GM23248 (cell line): ENCODE measurements around the gene NDST4.

Experiments used
- EZH2 ChIP-seq: fragments of 200-600 bp; sonication (generic); IDR thresholded peaks from 2 replicates; pipeline ENCODE4 v1.6.1; 2018; ENCODE audit warnings: antibody characterized with exemption, mild to moderate bottlenecking; ENCODE audit not compliant: insufficient read depth, poor library complexity, severe bottlenecking
- EZH2phosphoT487 ChIP-seq: fragments of 200-600 bp; sonication (generic); IDR thresholded peaks from 2 replicates; pipeline ENCODE4 v1.6.1; 2018; ENCODE audit warnings: antibody characterized with exemption, moderate library complexity, mild to moderate bottlenecking, low read depth; ENCODE audit not compliant: insufficient read depth

GRCh38 chr4:114998316-114998715 is 115.1 kb downstream of the NDST4 start:
- TF ChIP-seq EZH2 (no peak), EZH2phosphoT487 (no peak)
